ENCODE measurements around the gene PNRC2. TPM values are rescaled to one million over a fixed set of nuclear protein-coding genes. Genes with fewer than 3 reads are reported as not detected.
A peak's percentile ranks its signal among the peaks of the same experiment; 100 is the strongest.
"Not testable (repeated sequence)": the region's sequence is repeated elsewhere in the genome, so short reads cannot be mapped to it uniquely, and the experiment has no call there.

PNRC2 gene
- total RNA-seq, 1 donor from 2014 or later, result 140 TPM

DNA sequence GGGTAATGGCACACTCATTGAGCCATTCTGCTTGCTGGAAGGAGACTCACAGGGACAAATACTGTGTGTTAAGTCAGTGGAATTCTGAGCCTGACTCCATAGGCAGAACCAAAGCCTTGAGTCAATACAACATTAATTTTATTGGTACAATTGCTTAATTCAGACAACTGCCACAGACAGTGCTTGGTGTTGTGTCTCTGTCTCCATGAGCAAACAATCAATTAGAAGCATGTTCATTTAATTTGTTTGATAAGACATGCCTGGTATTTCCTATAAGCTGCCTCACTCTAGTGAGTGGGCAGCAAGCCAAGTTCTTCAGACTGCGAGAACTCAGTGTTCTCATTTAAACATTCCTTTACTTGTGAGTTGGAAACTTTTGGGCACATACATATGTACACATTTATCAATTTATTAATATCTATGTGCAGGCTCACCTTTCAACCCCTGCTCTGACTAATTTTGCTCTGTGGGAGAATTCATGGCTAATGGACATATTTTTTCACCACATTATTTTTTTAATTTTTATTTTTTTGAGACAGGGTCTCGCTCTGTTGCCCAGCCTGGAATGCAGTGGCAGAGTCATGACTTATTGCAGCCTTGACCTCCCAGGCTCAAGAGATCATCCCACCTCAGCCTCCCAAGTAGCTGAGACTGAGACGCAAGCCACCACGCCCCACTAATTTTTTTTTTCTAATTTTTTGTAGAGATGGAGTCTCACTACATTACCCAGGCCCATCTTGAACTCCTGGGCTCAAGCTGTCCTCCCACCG lies 25.0 kb downstream of the PNRC2 start:
- peaks cover 13% of the 10 kb centered on the region for H3K4me1 Mint-ChIP-seq

DNA sequence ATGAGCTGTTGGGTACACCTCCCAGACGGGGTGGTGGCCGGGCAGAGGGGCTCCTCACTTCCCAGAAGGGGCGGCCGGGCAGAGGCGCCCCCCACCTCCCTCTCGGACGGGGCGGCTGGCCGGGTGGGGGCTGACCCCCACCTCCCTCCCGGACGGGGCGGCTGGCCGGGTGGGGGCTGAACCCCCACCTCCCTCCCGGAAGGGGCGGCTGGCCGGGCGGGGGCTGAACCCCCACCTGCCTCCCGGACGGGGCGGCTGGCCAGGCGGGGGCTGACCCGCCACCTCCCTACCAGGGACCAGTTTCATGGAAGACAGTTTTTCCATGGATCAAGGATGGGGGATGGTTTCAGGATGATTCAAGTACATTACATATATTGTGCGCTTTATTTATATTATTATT lies 27.4 kb downstream of the PNRC2 start:
- H3K4me1 Mint-ChIP-seq; H3K9me3 Mint-ChIP-seq; H3K4me3 Mint-ChIP-seq; H3K27ac Mint-ChIP-seq; H3K27me3 Mint-ChIP-seq; H3K36me3 Mint-ChIP-seq (ENCODE audit: low read depth); DNase-seq; intact Hi-C loops (cut with micrococcal nuclease): not testable (repeated sequence)

More for the DNA sequence above, 25.0 kb downstream of the PNRC2 start:
- peaks cover 8% of the 10 kb centered on the region for H3K36me3 Mint-ChIP-seq (ENCODE audit: low read depth)
- DNase-seq, result no peak
- H3K27me3 Mint-ChIP-seq, result peaks cover 2% of the 10 kb centered on the region
- intact Hi-C loops (cut with micrococcal nuclease), result loop anchor here (5.0 kb wide), 2 partner anchors 203 to 658 kb away; partner anchors contain the start of genes IFNLR1 and SRRM1
- no peaks in the 10 kb centered on the region for H3K9me3 Mint-ChIP-seq
- H3K27ac Mint-ChIP-seq, result no peak overlapping the region
- no peak overlapping the region for H3K4me3 Mint-ChIP-seq

DNA sequence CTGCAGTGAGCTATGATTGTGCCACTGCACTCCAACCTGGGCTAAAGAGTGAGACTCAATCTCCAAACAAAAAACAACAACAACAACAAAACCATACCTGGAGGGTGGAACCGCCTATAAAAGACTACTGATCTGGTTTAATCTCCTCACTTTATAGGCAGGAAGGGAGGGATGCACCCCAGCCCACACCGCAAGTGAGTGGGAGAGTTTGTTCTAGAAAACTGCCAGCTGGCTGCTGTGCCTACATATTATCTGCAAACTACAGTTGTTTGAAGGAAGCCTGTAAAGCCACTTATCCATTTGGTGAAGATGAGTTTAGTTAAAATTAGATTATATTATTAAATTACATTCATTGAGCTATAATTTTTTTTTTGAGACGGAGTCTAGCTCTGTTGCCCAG lies 29.6 kb downstream of the PNRC2 start:
- no peak overlapping the region for H3K4me3 Mint-ChIP-seq
- no peak for DNase-seq
- no peaks in the 10 kb centered on the region for H3K9me3 Mint-ChIP-seq
- peaks cover 5% of the 10 kb centered on the region for H3K4me1 Mint-ChIP-seq
- intact Hi-C loops (cut with micrococcal nuclease), result no loop called here
- H3K36me3 Mint-ChIP-seq (ENCODE audit: low read depth), result no peaks in the 10 kb centered on the region
- H3K27me3 Mint-ChIP-seq, result peaks cover 2% of the 10 kb centered on the region
- peak overlapping the region; percentile 1 for H3K27ac Mint-ChIP-seq

DNA sequence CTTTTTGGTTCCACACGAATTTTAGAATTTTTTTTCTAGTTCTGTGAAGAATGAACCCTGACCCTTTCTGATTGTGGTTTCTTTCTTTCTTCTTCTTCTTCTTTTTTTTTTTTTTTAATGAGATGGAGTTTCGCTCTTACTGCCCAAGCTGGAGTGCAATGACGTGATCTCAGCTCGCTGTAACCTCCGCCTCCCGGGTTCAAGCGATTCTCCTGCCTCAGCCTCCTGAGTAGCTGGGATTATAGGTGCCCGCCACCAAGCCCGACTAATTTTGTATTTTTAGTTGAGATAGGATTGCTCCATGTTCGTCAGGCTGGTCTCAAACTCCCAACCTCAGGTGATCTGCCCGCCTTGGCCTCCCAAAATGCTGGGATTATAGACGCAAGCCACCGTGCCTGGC lies 32.4 kb downstream of the PNRC2 start:
- intact Hi-C loops (cut with micrococcal nuclease); H3K4me3 Mint-ChIP-seq; H3K4me1 Mint-ChIP-seq; DNase-seq; H3K9me3 Mint-ChIP-seq; H3K36me3 Mint-ChIP-seq (ENCODE audit: low read depth); H3K27me3 Mint-ChIP-seq: not testable (repeated sequence)
- H3K27ac Mint-ChIP-seq, result peak overlapping the region; percentile 11

DNA sequence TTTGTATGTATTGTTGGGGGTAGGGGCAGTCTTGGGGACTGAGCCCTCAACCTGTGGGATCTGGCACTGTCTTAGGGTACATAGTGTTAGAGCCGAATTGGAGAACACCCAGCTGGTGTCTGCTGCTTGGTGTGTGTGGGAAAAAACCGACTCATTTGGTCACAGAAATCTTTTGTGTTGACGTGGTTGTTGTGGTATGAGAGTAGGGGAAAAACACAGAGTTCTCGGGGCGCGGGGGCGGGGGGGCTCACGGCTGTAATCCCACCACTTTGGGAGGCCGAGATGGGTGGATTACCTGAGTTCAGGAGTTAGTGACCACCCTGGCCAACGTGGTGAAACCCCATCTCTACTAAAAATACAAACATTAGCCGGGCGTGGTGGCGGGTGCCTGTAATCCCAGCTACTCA lies 35.8 kb downstream of the PNRC2 start:
- Mint-ChIP-seq H3K27me3 (peaks cover 6% of the 10 kb centered on the region), H3K4me1 (peaks cover 7% of the 10 kb centered on the region), H3K9me3 (no peaks in the 10 kb centered on the region), H3K27ac (no peak overlapping the region), H3K4me3 (no peak overlapping the region), H3K36me3 (ENCODE audit: low read depth) (no peaks in the 10 kb centered on the region)
- no peak for DNase-seq
- intact Hi-C loops (cut with micrococcal nuclease), result no loop called here

DNA sequence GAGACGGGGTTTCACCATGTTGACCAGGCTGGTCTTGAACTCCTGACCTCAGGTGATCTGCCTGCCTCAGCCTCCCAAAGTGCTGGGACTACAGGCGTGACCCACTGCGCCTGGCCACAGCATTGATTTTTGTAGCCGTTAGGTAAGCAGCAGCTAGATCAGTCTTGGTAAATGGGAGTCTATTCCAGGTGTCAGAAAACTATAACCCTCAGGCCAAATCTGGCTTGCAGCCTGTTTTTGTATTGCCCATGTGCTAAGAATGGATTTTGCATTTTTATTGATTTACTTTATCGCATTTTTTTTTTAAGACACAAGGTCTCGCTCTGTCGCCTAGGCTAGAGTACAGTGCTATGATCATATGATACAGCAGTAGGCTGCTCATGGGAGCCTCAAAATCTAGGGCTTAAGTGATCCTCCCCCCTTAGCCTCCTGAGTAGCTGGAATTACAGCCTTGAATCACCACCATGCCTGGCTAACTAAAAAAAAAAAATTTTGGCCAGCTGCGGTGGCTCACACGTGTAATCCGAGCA lies 37.1 kb downstream of the PNRC2 start:
- intact Hi-C loops (cut with micrococcal nuclease), result no loop called here
- Mint-ChIP-seq H3K4me3 (no peak overlapping the region), H3K27ac (no peak overlapping the region), H3K9me3 (no peaks in the 10 kb centered on the region), H3K4me1 (peaks cover 7% of the 10 kb centered on the region), H3K36me3 (ENCODE audit: low read depth) (no peaks in the 10 kb centered on the region), H3K27me3 (peaks cover 9% of the 10 kb centered on the region)
- no peak for DNase-seq

DNA sequence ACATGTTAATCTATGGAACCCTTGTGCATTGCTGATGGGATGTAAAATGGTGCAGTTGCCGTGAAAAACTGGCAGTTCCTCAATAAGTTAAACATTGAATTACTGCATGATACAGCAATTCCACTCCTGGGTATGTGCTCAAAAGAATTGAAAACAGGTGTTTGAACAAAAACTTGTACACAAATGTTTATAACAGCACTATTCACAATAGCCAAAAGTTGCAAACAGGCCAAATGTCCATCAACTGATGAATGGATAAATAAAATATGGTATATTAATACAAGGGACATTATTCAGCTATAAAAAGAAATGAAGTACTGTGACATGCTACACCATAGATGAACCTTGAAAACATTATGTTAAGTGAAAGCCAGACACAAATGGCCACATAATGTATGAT lies 38.2 kb downstream of the PNRC2 start:
- intact Hi-C loops (cut with micrococcal nuclease), result no loop called here
- no peak for DNase-seq
- no peak overlapping the region for H3K4me3 Mint-ChIP-seq
- H3K36me3 Mint-ChIP-seq (ENCODE audit: low read depth), result no peaks in the 10 kb centered on the region
- H3K4me1 Mint-ChIP-seq, result peaks cover 7% of the 10 kb centered on the region
- H3K9me3 Mint-ChIP-seq, result no peaks in the 10 kb centered on the region
- H3K27ac Mint-ChIP-seq, result no peak overlapping the region
- peaks cover 11% of the 10 kb centered on the region for H3K27me3 Mint-ChIP-seq

DNA sequence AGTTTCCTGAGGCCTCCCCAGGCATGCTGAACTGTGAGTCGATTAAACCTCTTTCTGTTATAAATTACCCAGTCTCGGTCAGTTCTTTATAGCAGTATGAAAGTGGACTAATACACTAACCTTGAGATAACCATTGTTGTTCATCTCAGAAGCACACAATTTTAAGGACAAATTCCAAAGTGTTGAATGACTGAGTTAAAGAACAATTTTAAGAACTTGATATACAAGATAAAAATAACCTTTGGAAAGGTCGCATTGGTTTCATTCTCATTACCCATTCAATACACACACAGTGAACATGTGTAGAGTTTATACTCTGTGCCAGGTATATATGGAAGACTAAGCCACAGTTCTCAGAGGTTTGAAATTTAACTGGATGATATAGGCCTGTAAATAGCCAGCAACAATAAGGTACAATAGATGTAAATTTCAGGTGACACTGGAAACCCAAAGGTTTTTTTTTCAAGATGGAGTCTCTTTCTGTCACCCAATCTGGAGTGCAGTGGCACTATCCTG lies 39.6 kb downstream of the PNRC2 start:
- Mint-ChIP-seq H3K9me3 (no peaks in the 10 kb centered on the region), H3K27ac (no peak overlapping the region), H3K4me1 (peaks cover 7% of the 10 kb centered on the region), H3K4me3 (no peak overlapping the region), H3K27me3 (peaks cover 19% of the 10 kb centered on the region), H3K36me3 (ENCODE audit: low read depth) (no peaks in the 10 kb centered on the region)
- intact Hi-C loops (cut with micrococcal nuclease), result no loop called here
- no peak for DNase-seq

DNA sequence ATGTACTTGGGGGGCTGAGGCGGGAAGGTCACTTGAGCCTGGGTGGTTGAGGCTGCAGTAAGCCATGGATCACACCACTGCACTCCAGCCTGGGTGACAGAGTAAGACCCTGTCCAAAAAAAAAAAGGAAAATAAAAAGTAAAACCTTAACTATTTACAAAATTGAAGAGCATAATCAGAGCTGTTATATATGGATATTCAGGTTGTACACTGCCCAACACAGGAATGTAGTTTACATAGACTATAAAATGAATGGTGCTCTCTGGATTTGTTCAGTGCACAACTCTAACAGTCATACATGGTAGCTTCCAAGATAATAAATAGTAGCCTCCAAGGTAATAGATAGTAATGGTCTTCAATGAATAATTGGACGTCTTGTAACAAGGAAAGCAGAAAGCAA lies 43.1 kb downstream of the PNRC2 start:
- Mint-ChIP-seq H3K27ac (no peak overlapping the region), H3K4me1 (peaks cover 5% of the 10 kb centered on the region), H3K9me3 (peaks cover 4% of the 10 kb centered on the region), H3K4me3 (no peak overlapping the region), H3K36me3 (ENCODE audit: low read depth) (no peaks in the 10 kb centered on the region), H3K27me3 (peaks cover 26% of the 10 kb centered on the region)
- intact Hi-C loops (cut with micrococcal nuclease), result no loop called here
- no peak for DNase-seq

DNA sequence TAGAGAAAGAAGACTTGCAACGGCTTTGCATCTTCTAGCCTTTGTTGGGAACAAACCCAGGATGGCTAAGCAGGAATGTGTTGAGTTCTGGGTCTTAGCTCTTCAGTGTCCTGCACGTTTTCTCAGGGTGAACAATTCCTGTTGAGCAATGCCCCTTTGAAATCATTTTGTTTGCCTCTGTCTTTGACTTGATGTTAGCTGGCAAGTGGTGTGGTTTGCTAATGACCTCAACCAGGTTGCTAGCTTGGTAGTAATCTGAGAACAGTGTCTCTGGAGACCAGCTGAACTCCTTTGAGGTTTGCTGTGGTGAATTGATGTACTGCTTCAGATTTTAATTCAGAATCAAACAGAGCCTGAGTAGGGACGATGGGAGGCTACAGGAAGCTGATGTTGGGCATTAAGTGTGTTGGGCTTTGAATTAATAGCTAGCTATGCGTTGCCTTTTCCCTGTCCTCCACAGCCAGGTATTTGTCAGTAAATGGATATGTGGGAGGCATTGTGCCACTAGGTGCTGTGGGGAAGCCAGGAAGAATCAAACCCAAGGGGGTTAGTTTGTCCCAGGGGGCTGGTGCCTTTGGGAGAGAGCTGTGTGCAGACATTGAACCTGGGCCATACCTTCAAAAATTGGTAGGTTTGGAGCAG lies 43.8 kb downstream of the PNRC2 start:
- Mint-ChIP-seq H3K27ac (no peak overlapping the region), H3K27me3 (peaks cover 26% of the 10 kb centered on the region), H3K4me1 (peaks cover 3% of the 10 kb centered on the region), H3K36me3 (ENCODE audit: low read depth) (no peaks in the 10 kb centered on the region), H3K9me3 (peaks cover 4% of the 10 kb centered on the region), H3K4me3 (no peak overlapping the region)
- no peak for DNase-seq
- intact Hi-C loops (cut with micrococcal nuclease), result no loop called here

DNA sequence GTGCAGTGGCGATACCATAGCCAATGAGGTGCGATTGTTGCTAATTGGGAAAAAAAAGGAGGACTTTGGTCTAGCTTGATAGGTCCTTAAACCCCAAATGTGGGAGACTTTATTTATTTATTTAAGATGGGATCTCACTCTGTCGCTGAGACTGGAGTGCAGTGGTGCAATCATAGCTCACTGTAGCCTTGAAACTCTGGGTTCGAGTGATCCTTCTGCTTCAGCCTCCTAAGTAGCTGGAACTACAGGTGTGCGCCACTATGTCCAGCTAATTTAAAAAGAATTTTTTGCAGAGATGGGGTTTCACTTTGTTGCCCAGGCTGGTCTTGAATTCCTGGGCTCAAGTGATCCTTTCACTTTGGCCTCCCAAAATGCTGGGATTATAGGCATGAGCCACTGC lies 44.5 kb downstream of the PNRC2 start:
- intact Hi-C loops (cut with micrococcal nuclease), result no loop called here
- Mint-ChIP-seq H3K27me3 (peaks cover 23% of the 10 kb centered on the region), H3K9me3 (peaks cover 4% of the 10 kb centered on the region)

DNA sequence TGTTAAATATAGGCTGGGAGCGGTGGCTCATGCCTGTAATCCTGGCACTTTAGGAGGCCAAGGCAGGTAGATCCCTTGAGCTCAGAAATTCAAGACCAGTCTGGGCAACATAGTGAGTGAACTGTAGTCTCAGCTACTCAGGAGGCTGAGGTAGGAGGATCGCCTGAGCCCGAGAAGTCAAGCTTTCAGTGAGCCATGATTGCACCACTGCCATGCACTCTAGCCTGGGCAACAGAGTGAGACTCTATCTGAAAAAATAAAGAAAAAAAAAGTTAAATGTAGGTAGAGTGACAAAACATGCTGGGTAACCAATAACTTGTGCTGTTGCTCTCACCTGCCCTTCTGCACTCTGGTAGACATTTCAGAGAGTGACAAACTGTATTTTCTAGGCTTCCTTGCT lies 45.5 kb downstream of the PNRC2 start:
- H3K4me3 Mint-ChIP-seq, result no peak overlapping the region
- H3K9me3 Mint-ChIP-seq, result peaks cover 4% of the 10 kb centered on the region
- H3K27ac Mint-ChIP-seq, result no peak overlapping the region
- DNase-seq, result no peak
- intact Hi-C loops (cut with micrococcal nuclease), result no loop called here
- H3K36me3 Mint-ChIP-seq (ENCODE audit: low read depth), result no peaks in the 10 kb centered on the region
- peaks cover 29% of the 10 kb centered on the region for H3K27me3 Mint-ChIP-seq
- no peaks in the 10 kb centered on the region for H3K4me1 Mint-ChIP-seq

More for the DNA sequence above, 44.5 kb downstream of the PNRC2 start:
- peaks cover under 1% of the 10 kb centered on the region for H3K4me1 Mint-ChIP-seq
- no peaks in the 10 kb centered on the region for H3K36me3 Mint-ChIP-seq (ENCODE audit: low read depth)
- H3K27ac Mint-ChIP-seq, result no peak overlapping the region
- H3K4me3 Mint-ChIP-seq, result no peak overlapping the region
- no peak for DNase-seq

DNA sequence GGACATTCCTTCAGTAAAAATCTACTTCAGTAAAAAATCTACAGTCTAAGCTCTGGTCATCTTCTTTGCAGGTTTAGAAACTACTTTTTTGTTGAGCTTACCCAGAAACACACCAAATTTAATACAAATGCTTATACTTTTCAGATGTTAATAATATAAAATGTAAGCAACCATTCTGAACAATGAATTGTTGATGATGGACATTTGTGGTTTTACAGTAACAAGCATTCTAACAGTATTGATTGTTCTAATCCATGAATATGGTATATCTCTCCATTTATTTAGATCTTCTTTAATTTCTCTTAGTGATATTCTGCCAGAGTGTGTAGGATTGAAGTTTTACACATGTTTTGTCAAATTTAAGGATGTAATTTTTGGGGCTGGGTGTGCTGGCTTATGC lies 47.5 kb downstream of the PNRC2 start:
- DNase-seq, result no peak
- Mint-ChIP-seq H3K4me1 (peaks cover 1% of the 10 kb centered on the region), H3K27me3 (peaks cover 34% of the 10 kb centered on the region), H3K4me3 (no peak overlapping the region), H3K36me3 (ENCODE audit: low read depth) (no peaks in the 10 kb centered on the region), H3K27ac (no peak overlapping the region), H3K9me3 (peaks cover 4% of the 10 kb centered on the region)
- intact Hi-C loops (cut with micrococcal nuclease), result no loop called here

DNA sequence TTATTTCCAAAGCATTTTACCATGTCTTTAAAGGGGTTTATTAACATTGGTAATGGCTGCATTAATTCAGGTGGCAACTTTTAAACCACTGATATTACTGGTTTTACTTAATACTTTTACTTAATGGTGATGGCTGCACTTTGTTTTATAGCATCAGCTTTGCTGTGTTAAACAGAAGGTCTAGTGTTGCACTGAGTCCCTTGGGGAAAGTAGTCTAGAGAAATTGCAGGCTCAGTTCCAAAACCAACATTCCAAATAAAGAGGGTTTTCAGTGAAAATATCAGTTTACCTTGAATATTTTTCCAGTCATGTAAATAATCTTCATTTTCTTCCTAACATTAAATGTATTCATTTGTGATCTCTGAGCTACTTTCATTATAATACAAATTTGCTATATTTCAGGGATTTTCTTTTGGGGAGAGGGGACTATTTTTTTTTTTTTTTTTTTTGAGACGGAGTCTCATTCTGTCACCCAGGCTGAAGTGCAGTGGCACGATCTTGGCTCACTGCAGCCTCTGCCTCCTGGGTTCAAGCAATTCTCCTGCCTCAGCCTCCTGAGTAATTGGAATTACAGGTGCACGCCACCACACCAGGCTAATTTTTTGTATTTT lies 49.1 kb downstream of the PNRC2 start:
- H3K4me1 Mint-ChIP-seq; H3K9me3 Mint-ChIP-seq; H3K27ac Mint-ChIP-seq; DNase-seq; H3K36me3 Mint-ChIP-seq (ENCODE audit: low read depth); H3K4me3 Mint-ChIP-seq; intact Hi-C loops (cut with micrococcal nuclease): not testable (repeated sequence)
- H3K27me3 Mint-ChIP-seq, result peaks cover 30% of the 10 kb centered on the region

Data from activated CD4-positive, alpha-beta T cell treated with anti-CD3 and anti-CD28 coated beads, Interleukin-2, amount 10 ng/mL, durations not matched to agents 24 days and 14 days (primary cell).